Esophagus squamous epithelium (tissue), 4 donors: Measurements from ENCODE around the gene CNGB1.

Experiments used
- POLR2A ChIP-seq, 4 donors: fragments of 450-650 bp; IDR thresholded peaks; one replicate each; pipeline ENCODE4 v1.6.1; 2017; ENCODE audit warnings: antibody characterized with exemption in 4 of 4, mild to moderate bottlenecking in 4 of 4, moderate library complexity in 3 of 4
- TF ChIP-seq, protein P1 (sequence below), 6 experiments: fragments of 450-650 bp in 4 of 6; fragments of 200-600 bp in 2 of 6; sonication (generic) in 2 of 6; IDR thresholded peaks; one replicate each; pipeline ENCODE4 v1.5.1; 2016 to 2019; ENCODE audit warnings: antibody characterized with exemption in 6 of 6, mild to moderate bottlenecking in 4 of 6, moderate library complexity in 4 of 6

DNA sequence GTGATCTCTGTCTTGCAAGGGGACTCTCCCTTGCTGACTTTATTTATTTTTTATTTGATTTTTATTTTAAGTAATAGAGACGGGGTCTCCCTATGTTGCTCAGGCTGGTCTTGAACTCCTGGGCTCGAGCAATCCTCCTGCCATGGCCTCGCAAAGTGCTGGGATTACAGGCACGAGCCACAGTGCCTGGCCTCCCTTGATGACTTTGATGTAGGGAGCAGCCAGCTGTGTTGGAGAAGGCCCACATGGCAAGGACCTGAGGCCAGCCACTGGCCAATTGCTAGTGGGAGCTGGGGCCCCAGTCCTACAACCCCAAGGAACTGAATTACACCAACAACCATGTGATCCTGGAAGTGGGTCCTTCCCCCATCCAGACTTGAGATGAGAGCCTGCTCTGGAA lies 81.8 kb downstream of the CNGB1 start:
- TF ChIP-seq POLR2A (IDR thresholded peaks at IDR 0.05): no peak
- TF ChIP-seq, protein P1, sequence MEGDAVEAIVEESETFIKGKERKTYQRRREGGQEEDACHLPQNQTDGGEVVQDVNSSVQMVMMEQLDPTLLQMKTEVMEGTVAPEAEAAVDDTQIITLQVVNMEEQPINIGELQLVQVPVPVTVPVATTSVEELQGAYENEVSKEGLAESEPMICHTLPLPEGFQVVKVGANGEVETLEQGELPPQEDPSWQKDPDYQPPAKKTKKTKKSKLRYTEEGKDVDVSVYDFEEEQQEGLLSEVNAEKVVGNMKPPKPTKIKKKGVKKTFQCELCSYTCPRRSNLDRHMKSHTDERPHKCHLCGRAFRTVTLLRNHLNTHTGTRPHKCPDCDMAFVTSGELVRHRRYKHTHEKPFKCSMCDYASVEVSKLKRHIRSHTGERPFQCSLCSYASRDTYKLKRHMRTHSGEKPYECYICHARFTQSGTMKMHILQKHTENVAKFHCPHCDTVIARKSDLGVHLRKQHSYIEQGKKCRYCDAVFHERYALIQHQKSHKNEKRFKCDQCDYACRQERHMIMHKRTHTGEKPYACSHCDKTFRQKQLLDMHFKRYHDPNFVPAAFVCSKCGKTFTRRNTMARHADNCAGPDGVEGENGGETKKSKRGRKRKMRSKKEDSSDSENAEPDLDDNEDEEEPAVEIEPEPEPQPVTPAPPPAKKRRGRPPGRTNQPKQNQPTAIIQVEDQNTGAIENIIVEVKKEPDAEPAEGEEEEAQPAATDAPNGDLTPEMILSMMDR (IDR thresholded peaks at IDR 0.05): no peak
